ENCODE results near the gene WDR70.

WDR70 gene

GRCh38 chr5:37694867-37695266, 315.7 kb downstream of the WDR70 start:
- no peak for DNase-seq

GRCh38 chr5:37695647-37696046, 316.5 kb downstream of the WDR70 start:
- no peak for DNase-seq

GRCh38 chr5:37696190-37697021, 317.3 kb downstream of the WDR70 start:
- no peak for DNase-seq

GRCh38 chr5:37701868-37702267, 322.8 kb downstream of the WDR70 start:
- DNase-seq, result no peak

- no peak for DNase-seq
These were observed 324.7 kb downstream of the WDR70 start for GRCh38 chr5:37703841-37704241.

- no peak for DNase-seq
These were observed 325.3 kb downstream of the WDR70 start for GRCh38 chr5:37704406-37704805.

GRCh38 chr5:37709020-37709419, 329.9 kb downstream of the WDR70 start:
- no peak for DNase-seq

- DNase-seq, result no peak
These were observed 331.8 kb downstream of the WDR70 start for GRCh38 chr5:37710965-37711364.

GRCh38 chr5:37712750-37713149, 333.6 kb downstream of the WDR70 start:
- no peak for DNase-seq

- DNase-seq, result no peak
These were observed 335.6 kb downstream of the WDR70 start for GRCh38 chr5:37714756-37715155.

GRCh38 chr5:37715361-37715760, 336.2 kb downstream of the WDR70 start:
- DNase-seq, result no peak

- no peak for DNase-seq
These were observed 336.9 kb downstream of the WDR70 start for GRCh38 chr5:37715992-37716391.

- no peak for DNase-seq
These were observed 337.3 kb downstream of the WDR70 start for GRCh38 chr5:37716405-37716804.

- no peak for DNase-seq
These were observed 338.1 kb downstream of the WDR70 start for GRCh38 chr5:37717276-37717612.

GRCh38 chr5:37717613-37718431, 338.7 kb downstream of the WDR70 start:
- DNase-seq, result no peak

GRCh38 chr5:37720550-37720952, 341.4 kb downstream of the WDR70 start:
- DNase-seq, result no peak

- peak; percentile 55 to 75 for DNase-seq
These were observed 342.3 kb downstream of the WDR70 start for GRCh38 chr5:37721447-37721871.

- DNase-seq, result peak; percentile 74 to 92
These were observed 343.4 kb downstream of the WDR70 start for GRCh38 chr5:37722236-37723161.

- DNase-seq, result no peak
These were observed 344.2 kb downstream of the WDR70 start for GRCh38 chr5:37723162-37723961.

- DNase-seq, result no peak
These were observed 345.4 kb downstream of the WDR70 start for GRCh38 chr5:37724395-37725125.

- no peak for DNase-seq
These were observed 346.1 kb downstream of the WDR70 start for GRCh38 chr5:37725185-37725584.

Measured in inflammatory macrophage treated with lipopolysaccharide for 1 hour (primary cell).